Activated CD4-positive, alpha-beta T cell treated with anti-CD3 and anti-CD28 coated beads, Interleukin-2, amount 10 ng/mL, durations not matched to agents 24 days and 14 days (primary cell): ENCODE results near the gene RFX2. TPM values are rescaled to one million over a fixed set of nuclear protein-coding genes. Genes with fewer than 3 reads are reported as not detected.

Source experiments
- DNase-seq: peaks from one replicate; pipeline ENCODE4 v3.0.0; 2022
- H3K27ac Mint-ChIP-seq: one replicate; pipeline ENCODE4 v1.8.0; 2022; ENCODE audit warnings: mild to moderate bottlenecking, mixed read lengths
- H3K27me3 Mint-ChIP-seq: one replicate; pipeline ENCODE4 v1.8.0; 2022; ENCODE audit warnings: mixed read lengths
- H3K36me3 Mint-ChIP-seq: one replicate; pipeline ENCODE4 v1.8.0; 2022; ENCODE audit warnings: low read depth, mild to moderate bottlenecking, mixed read lengths
- H3K4me1 Mint-ChIP-seq: one replicate; pipeline ENCODE4 v1.8.0; 2021; ENCODE audit warnings: mixed read lengths
- H3K4me3 Mint-ChIP-seq: one replicate; pipeline ENCODE4 v1.8.0; 2022; ENCODE audit warnings: mild to moderate bottlenecking, moderate library complexity, mixed read lengths
- H3K9me3 Mint-ChIP-seq: one replicate; pipeline ENCODE4 v1.8.0; 2021; ENCODE audit warnings: mixed read lengths
- intact Hi-C: fragments of 100-400 bp; cut with micrococcal nuclease; formaldehyde crosslinking; loops from one replicate; pipeline ENCODE4 v1.15.1; 2023
- total RNA-seq: library from RNA; stranded (reverse); gene quantifications from 2 replicates; pipeline ENCODE4 v1.2.3, GENCODE V29; 2022

RFX2 gene
- total RNA-seq, 1 donor from 2014 or later = 10.5 TPM

GRCh38 chr19:6021878-6022569, 88.3 kb downstream of the RFX2 start:
- H3K4me1 Mint-ChIP-seq = no peaks in the 10 kb centered on the region
- no peaks in the 10 kb centered on the region for H3K9me3 Mint-ChIP-seq
- DNase-seq = peak; percentile 94
- H3K27me3 Mint-ChIP-seq = no peaks in the 10 kb centered on the region
- H3K4me3 Mint-ChIP-seq = no peak overlapping the region
- no peaks in the 10 kb centered on the region for H3K36me3 Mint-ChIP-seq
- H3K27ac Mint-ChIP-seq = no peak overlapping the region
- intact Hi-C loops = loop anchor here (1.0 kb wide), 2 partner anchors 35 to 218 kb away; no protein-coding TSS in a partner anchor

- no peak overlapping the region for H3K27ac Mint-ChIP-seq
- H3K27me3 Mint-ChIP-seq = no peaks in the 10 kb centered on the region
- no peak overlapping the region for H3K4me3 Mint-ChIP-seq
- no peaks in the 10 kb centered on the region for H3K36me3 Mint-ChIP-seq
- DNase-seq = no peak
- intact Hi-C loops = no loop called here
- no peaks in the 10 kb centered on the region for H3K4me1 Mint-ChIP-seq
- H3K9me3 Mint-ChIP-seq = no peaks in the 10 kb centered on the region
These were observed 89.1 kb downstream of the RFX2 start for GRCh38 chr19:6020972-6021805.

DNA sequence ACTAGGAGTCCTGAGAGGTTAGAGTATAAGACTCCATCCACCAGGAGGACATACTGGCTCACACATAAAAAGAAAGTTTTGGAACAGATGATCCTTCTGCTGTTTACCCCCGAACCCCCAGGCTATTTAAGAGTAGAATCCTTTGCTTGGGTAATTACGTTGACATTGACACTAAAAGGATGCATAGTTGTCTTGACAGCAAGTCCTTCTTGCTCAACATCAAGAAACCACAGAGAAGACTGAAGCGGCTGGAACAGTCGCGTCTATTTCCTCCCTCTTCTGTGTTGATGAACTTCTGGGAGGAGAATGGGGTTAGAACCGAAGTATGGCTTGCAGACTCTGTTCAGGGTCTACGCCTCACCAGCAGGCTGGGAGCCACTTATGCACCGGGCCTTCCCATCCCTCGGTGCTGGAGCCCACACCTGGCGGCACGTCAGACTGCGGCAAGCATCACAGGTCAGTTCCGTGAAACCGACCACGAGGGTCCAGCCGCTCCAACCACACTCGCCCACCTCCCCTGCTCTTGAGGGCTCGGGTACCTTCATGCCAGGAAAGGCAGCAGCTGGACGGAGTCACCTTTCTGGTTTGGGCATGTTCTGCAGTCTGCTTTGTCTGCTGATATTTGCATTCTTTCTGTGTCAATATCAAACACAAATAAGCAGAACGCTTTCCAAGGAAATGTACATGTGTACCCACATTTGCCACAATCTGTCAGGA, 90.0 kb downstream of the RFX2 start:
- intact Hi-C loops = no loop called here
- Mint-ChIP-seq H3K36me3 (no peaks in the 10 kb centered on the region), H3K27ac (no peak overlapping the region)

GRCh38 chr19:6018786-6019185, 91.5 kb downstream of the RFX2 start:
- H3K9me3 Mint-ChIP-seq = no peaks in the 10 kb centered on the region
- no peak overlapping the region for H3K27ac Mint-ChIP-seq
- no peaks in the 10 kb centered on the region for H3K27me3 Mint-ChIP-seq
- H3K4me3 Mint-ChIP-seq = no peak overlapping the region
- H3K4me1 Mint-ChIP-seq = no peaks in the 10 kb centered on the region
- intact Hi-C loops = no loop called here
- H3K36me3 Mint-ChIP-seq = no peaks in the 10 kb centered on the region
- DNase-seq = no peak

More for the DNA sequence above, 90.0 kb downstream of the RFX2 start:
- H3K4me3 Mint-ChIP-seq = no peak overlapping the region
- no peaks in the 10 kb centered on the region for H3K9me3 Mint-ChIP-seq
- H3K4me1 Mint-ChIP-seq = no peaks in the 10 kb centered on the region
- no peak for DNase-seq
- no peaks in the 10 kb centered on the region for H3K27me3 Mint-ChIP-seq

DNA sequence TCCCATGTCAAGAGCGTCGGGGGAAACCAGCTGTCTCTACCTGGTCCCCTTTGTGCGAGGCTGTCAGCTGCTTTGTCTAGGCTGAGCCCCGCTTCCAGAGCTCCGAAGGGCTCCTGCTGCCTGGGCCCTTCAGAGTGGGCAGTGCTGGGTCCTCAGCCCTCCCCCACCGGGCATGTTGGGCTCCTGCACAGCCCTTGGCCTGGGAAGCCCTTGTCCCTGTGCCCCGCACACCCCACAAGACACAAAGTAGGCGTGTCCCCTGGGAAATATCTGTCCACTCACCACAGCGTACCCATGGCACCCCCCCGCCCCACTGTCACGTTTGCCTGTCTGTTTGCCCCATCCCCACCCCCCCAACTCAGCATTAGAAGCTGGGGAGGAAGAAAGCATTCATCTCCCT, 92.7 kb downstream of the RFX2 start:
- H3K36me3 Mint-ChIP-seq = no peaks in the 10 kb centered on the region
- no peaks in the 10 kb centered on the region for H3K4me1 Mint-ChIP-seq
- H3K9me3 Mint-ChIP-seq = no peaks in the 10 kb centered on the region
- H3K27ac Mint-ChIP-seq = no peak overlapping the region
- no peak for DNase-seq
- no peak overlapping the region for H3K4me3 Mint-ChIP-seq
- no peaks in the 10 kb centered on the region for H3K27me3 Mint-ChIP-seq
- intact Hi-C loops = no loop called here

DNA sequence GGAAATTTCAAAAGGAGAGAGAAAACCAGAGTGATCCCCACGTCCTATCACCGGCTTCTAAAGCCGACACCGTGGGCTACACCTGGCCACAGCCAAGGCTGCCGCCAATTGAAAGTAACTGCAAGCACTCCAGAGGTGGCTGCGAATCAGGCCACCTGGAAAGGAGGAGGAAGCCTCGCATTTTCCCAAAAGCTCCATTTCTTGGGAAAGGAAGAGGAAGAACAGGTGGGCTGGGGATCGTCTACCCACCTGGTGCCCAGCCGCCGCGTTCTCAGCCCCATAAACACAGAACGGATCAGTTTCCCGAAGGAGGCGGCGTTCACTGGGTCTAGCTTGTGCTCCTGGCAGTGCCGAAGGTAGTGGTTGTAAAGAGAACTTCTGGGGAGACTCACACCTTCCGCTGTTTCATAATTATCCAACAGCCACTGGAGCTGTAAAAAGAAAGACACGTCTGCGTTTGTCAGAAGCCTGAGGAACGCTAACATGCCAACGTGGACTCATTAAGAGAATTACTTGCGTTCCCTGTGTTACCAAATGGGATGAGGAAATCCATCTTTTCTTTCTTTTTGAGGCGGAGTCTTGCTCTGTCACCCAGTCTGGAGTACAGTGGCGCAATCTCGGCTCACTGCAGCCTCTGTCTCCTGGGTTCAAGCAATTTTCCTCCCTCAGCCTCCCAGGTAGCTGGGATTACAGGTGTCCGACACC, 94.3 kb downstream of the RFX2 start:
- intact Hi-C loops = no loop called here
- Mint-ChIP-seq H3K9me3 (no peaks in the 10 kb centered on the region), H3K4me1 (no peaks in the 10 kb centered on the region), H3K36me3 (no peaks in the 10 kb centered on the region), H3K4me3 (no peak overlapping the region), H3K27me3 (no peaks in the 10 kb centered on the region), H3K27ac (no peak overlapping the region)
- DNase-seq = no peak

DNA sequence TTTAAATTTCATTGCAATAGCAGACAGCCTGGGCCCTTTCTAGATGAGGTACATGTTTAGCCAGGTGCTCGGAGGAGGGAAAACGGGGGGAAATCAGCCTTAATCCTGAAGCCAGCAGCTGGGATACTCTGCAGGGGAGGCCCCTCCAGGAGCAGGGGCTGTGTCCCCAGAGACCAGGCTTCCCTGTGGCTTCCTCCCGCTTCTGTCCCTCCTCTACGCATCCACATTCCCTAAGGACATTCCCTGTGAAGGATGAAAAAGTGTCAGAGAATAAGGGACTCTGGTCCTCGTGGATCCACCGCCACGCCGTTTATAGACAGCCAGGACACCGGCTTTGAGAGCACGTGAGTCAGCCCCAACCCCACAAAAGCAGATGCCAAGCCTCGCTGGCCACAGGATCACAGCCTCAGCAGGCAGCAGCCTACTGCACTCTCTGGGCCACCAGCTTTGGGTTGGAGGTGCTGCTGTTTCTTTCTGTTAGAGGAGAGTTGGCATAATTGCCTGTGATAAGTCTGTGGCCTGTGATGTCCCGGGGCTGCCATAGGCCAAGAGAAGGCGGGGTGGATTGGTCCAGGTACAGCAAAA, 95.7 kb downstream of the RFX2 start:
- DNase-seq = no peak
- Mint-ChIP-seq H3K27me3 (no peaks in the 10 kb centered on the region), H3K4me1 (peaks cover 1% of the 10 kb centered on the region), H3K4me3 (no peak overlapping the region), H3K36me3 (no peaks in the 10 kb centered on the region), H3K27ac (no peak overlapping the region), H3K9me3 (no peaks in the 10 kb centered on the region)
- intact Hi-C loops = no loop called here

DNA sequence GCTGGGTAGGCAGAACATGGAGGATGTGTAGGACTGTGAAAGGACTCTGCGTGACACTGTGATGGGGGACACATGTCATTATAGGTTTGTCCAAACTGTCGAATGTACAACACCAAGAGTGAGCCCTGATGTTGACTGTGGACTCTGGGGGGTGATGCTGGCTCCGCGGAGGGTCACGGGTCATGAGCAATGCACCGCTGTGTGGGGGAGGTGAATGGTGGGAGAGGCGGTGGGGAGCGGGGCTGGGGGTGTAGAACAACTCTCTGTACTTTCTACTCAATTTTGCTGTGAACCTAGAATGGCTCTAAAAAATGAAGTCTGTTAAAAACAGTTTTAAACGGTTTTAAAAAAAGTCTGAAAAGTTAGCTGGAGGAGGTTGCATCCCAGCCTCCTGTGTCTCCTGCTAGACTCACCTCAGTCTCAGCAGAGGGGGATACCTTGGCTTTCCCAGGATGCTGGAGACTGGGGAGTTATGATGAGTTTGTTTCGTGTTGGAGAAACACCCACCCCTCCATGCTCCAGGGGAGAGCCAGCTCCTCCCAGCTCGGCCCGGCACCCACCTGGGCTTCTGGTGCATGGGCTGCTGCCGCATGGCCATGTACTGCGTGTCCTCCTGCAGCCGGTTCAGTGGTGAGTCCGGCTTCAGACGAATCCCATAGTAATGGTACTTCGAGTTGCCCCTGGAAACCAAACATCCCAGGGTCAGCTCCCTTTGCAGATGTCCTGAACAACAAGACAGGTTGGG, 97.7 kb downstream of the RFX2 start:
- no peak overlapping the region for H3K27ac Mint-ChIP-seq
- intact Hi-C loops = no loop called here
- DNase-seq = no peak
- no peaks in the 10 kb centered on the region for H3K27me3 Mint-ChIP-seq
- no peak overlapping the region for H3K4me3 Mint-ChIP-seq
- no peaks in the 10 kb centered on the region for H3K36me3 Mint-ChIP-seq
- no peaks in the 10 kb centered on the region for H3K9me3 Mint-ChIP-seq
- peaks cover 1% of the 10 kb centered on the region for H3K4me1 Mint-ChIP-seq

DNA sequence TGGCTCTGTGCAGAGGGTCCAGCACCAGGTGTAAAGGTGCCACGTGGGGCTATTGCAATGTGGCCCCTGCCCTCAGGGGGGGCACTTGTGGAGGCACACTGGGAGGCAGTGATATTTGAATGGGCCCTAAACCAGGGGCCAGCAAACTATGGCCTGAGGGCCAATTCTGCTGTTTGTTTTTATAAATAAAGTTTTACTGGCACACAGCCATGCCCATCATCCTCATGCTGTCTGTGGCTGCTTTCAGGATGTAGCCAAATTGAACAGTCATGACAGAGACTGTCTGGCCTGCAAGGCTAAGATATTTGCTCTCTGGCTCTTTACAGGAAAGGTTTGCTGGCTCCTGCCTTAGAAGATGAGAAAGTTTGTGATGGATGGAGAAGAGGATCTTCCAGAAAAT, 98.5 kb downstream of the RFX2 start:
- DNase-seq = no peak
- Mint-ChIP-seq H3K9me3 (no peaks in the 10 kb centered on the region), H3K36me3 (no peaks in the 10 kb centered on the region), H3K27me3 (no peaks in the 10 kb centered on the region), H3K4me1 (peaks cover 1% of the 10 kb centered on the region), H3K4me3 (no peak overlapping the region), H3K27ac (no peak overlapping the region)
- intact Hi-C loops = no loop called here

GRCh38 chr19:6011206-6011605, 99.1 kb downstream of the RFX2 start:
- no peak overlapping the region for H3K4me3 Mint-ChIP-seq
- H3K4me1 Mint-ChIP-seq = peaks cover 1% of the 10 kb centered on the region
- H3K36me3 Mint-ChIP-seq = no peaks in the 10 kb centered on the region
- no peak overlapping the region for H3K27ac Mint-ChIP-seq
- intact Hi-C loops = no loop called here
- DNase-seq = no peak
- H3K9me3 Mint-ChIP-seq = no peaks in the 10 kb centered on the region
- H3K27me3 Mint-ChIP-seq = no peaks in the 10 kb centered on the region

GRCh38 chr19:6010107-6010506, 100.2 kb downstream of the RFX2 start:
- Mint-ChIP-seq H3K36me3 (no peaks in the 10 kb centered on the region), H3K27ac (no peak overlapping the region), H3K9me3 (no peaks in the 10 kb centered on the region), H3K27me3 (no peaks in the 10 kb centered on the region), H3K4me3 (no peak overlapping the region), H3K4me1 (peaks cover 1% of the 10 kb centered on the region)
- intact Hi-C loops = no loop called here
- DNase-seq = no peak

DNA sequence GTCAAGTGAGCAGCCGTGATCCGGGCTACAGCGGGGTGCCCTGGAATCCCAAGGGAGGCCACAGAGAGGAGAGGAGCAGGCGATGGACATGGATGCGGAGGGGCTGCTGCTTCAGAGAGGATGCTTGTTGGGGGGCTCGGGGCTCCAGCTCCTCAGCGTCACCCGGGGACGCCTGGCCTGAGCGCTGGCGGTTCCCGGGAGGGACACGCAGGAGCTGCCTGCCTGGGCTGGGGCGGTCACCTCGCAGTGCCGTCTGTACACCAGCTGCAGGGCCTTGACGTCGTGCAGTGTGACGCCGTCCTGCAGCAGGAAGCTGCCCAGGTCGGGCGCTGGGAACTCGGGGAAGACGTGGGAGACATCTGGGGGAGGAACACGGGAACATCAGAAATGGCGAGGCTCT, 102.4 kb downstream of the RFX2 start:
- no peak for DNase-seq
- Mint-ChIP-seq H3K36me3 (no peaks in the 10 kb centered on the region), H3K4me1 (peaks cover 1% of the 10 kb centered on the region), H3K9me3 (no peaks in the 10 kb centered on the region), H3K27ac (no peak overlapping the region), H3K4me3 (no peak overlapping the region), H3K27me3 (no peaks in the 10 kb centered on the region)
- intact Hi-C loops = no loop called here

GRCh38 chr19:6006896-6007295, 103.4 kb downstream of the RFX2 start:
- Mint-ChIP-seq H3K27me3 (no peaks in the 10 kb centered on the region), H3K9me3 (no peaks in the 10 kb centered on the region), H3K27ac (no peak overlapping the region), H3K4me3 (no peak overlapping the region), H3K36me3 (no peaks in the 10 kb centered on the region), H3K4me1 (peaks cover 1% of the 10 kb centered on the region)
- no peak for DNase-seq
- intact Hi-C loops = no loop called here
